NCI-H2029 (cell line): ENCODE results near the gene ZBTB8A.
"Not testable (repeated sequence)": the region's sequence is repeated elsewhere in the genome, so short reads cannot be mapped to it uniquely, and the experiment has no call there.

Source experiments
- DNase-seq: peaks from one replicate; lab custom pipeline; 2025; lab: John Stamatoyannopoulos, UW

ZBTB8A gene

DNA sequence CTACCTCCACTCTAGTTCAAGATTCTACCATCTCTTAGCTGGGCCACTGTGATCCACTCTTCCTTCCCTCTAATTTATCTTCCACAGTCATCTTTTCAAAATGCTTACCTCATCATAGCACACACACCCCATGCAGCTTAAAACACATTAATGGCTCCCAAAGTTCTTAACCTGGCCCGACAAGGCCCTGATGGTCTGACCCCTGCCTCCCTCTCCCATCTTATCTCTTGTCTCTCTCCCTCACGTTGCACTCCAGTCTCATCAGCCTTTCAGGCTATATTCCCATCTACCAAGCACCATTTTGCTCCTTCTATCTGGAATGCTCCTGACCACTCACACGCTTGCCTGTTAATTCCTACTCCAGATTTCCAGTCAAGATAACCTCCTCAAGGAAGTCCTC lies 2.5 kb upstream of the ZBTB8A start:
- no peak for DNase-seq

DNA sequence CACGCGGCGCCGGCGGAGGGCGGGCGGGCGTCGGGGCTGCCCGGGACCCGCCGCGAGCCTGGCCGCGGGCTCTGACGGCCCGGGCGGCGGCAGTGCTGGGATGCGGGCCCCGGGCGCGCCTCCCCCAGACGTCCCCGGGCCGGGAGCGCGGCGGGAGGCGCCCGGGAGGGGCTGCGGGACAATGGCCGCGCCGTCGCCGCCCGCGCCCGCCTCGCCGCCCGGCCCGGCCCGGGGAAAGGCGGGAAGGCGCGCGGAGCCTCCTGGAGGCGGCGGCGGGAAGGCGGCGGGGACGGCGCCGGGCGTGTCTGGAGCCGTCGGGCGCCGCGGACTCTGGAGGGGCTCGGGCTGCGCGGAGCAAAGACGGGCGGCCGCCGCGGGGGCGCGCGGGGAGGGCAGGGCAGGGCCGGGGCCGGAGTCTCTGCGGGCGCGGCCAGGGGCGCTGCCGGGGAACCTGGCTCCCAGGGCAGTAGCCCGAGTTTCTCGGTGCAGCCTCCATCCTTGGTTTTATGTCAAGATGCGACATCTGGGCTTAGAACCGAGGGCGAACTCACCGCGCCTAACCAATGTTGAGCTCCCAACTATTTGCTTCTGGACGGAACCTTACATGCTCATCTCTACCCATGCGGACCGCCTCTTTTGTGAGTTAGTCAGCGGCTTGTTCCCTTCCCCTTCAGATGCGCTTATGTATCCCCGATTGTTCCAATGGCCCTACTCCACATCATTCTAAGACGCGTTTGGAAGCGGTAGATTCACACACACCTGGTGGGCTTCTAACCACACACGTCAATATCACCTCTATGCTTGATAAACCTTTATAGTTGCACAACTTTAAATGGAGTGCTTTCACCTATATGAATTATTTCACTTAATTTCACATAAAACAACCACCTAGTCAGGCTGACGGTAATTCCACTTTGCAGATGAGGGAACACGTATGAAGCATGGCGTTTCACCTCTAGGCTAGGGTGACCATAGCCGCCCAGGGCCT lies 651 bp downstream of the ZBTB8A start:
- no peak for DNase-seq

DNA sequence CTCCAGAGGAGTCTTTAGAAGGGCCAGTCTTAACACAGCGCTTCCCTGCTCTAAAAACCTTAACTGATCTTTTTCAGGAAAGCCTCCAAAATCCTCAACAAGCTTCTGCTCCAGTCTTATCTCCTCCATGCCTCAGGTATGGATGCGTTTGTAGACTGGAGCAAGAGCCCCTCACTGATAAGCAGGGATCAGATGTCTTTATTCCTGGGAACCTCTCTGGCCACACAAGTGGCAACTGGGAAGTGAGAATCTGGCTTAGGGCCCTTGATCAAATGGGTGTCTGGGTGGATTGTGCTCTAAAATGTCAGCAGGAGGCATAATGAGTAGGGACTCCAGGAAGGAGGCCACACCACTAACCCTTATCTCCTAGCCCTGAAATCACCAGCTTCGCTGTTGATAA lies 1.4 kb downstream of the ZBTB8A start:
- no peak for DNase-seq

DNA sequence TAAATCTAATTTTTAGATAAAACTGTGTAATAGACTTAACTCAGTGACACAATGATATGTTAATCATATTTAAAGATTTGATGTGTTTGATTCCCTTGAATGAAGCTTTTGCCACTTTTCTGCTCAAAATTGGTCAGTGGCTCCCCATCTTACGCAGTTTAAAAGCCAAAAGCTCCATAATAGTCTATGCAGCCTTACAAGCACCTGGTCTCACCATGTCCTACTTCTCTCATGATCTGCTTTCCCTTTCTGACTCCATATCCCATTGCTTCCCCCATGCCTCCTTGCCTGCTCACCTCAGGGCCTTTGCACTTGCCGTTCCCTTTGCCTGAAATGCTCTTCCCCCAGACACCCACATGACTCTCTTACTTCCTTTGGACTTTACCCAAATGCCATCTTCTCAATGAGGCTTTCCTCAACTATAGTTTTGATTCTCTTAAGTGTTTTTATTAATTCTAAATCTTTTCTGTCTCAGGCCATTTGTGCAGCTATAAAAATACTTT lies 1.9 kb downstream of the ZBTB8A start:
- DNase-seq: no peak

DNA sequence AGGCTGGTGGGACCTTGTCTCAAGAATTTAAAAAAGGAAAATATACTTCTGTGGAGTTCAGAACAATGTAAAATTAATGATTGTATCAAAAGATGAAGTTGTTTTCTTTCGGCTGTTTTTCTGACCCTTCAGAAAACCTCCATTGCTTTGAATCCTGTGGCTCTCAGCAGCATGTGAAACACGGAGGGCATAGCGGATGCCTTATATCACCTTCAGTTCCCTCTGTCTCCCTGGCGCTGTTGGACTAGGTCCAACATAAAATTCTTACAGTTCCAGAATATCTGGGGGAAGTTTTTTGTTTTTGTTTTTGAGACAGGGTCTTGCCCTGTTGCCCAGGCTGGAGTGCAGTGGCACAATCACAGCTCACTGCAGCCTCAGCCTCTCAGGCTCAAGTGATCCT lies 7.4 kb downstream of the ZBTB8A start:
- no peak for DNase-seq

DNA sequence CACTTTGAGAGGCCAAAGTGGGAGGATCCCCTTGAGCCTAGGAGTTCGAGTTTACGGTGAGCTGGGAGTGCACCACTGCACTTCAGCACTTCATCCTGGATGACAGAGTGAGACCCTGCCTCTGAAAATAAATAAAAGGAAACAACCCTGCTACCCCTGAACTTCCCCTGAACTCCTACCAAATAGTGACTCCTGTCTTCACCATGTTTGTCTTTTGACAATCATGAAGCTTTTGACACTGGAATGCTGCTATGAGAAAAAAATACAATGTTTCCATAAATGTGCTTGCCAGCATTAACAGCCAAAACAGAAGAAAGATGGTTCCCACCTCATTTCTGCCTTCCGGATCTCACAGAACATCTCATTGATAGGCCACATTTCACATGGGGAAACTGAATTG lies 10.4 kb downstream of the ZBTB8A start:
- no peak for DNase-seq

DNA sequence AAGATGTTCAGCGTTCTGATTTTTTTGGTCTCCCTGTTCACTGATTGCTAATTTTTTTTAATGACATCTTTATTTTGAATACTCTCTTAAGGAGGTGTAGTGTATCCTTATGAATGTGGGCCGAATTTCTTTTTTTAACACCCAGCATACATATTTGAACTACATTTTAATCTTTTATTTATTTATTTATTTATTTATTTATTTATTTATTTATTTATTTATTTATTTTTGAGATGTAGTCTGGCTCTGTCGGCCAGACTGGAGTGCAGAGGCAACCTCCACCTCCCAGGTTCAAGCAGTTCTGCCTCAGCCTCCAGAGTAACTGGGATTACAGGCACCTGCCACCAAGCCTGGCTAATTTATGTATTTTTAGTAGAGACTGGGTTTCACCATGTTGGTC lies 15.1 kb downstream of the ZBTB8A start:
- no peak for DNase-seq

DNA sequence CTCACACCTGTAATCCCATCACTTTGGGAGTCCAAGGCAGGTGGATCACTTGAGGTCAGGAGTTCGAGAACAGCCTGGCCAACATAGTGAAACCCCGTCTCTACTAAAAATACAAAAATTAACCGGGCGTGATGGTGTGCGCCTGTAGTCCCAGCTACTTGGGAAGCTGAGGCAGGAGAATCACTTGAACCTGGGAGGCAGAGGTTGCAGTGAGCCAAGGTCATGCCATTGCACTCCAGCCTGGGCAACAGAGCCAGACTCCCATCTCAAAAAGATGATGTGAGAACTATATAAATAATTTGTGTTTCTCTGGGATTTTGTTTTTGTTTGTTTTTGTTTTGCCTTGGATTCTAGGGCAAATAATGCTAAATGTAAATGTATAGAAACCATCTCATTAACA lies 17.8 kb downstream of the ZBTB8A start:
- not testable (repeated sequence) for DNase-seq

DNA sequence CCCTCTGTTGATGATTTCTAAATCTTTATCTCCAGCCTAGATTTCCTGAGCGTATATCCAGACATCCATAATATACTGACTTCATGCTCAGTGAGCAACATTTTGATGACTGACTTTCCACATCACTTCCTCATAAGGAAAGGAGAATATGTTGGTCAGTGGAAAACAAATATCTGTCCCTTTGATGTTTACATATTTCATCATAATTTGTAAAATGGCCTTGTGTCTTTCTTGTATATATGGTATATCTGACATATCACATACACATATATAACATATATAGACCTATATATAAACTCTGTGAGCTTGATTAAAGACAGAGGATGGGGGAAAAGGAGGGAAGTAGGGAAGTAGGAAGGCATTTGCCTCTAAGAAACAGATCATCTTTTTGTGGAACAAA lies 18.6 kb downstream of the ZBTB8A start:
- no peak for DNase-seq

DNA sequence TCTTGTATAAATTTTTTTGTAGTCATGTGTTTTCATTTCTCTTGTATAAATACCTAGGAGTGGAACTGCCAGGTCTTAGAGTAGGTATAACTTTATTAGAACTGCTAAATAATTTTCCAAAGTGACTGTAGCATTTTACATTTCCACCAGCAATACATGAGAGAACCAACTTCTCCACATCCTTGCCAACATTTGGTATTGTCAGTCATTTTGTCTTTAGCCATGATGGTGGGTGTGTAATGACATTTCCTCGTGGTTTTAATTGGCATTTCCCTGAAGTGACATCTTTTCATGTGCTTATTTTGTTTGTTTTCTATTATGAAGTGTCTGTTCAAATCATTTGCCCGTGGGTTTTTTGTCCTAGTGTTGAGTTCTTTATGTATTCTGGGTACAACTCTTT lies 29.7 kb downstream of the ZBTB8A start:
- no peak for DNase-seq

DNA sequence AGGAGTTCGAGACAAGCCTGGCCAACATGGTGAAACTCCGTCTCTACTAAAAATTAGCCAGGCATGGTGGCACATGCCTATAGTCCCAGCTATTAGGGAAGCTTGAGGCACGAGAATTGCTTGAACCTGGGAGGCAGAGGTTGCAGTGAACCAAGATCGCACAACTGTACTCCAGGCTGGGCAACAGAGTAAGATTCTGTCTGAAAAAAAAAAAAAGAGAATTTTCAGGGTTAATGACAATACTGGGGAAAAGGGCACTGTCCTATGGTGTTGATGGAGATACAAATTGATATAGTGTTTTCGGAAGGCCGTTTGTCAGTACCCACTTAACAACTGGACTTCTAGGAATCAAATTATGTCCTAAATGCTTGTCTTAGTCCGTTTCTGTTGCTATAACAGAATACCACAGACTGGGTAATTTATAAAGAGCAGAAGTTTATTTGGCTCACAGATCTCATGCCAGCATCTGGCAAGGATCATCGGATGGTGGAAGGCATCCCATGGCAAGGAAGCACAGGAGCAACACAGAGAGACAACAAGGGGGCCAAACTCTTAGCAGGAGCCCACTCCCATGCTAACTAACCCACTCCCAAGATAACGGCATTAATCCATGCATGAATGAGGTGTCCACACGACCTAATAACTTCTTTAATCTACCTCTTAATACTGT lies 41.3 kb downstream of the ZBTB8A start:
- no peak for DNase-seq

DNA sequence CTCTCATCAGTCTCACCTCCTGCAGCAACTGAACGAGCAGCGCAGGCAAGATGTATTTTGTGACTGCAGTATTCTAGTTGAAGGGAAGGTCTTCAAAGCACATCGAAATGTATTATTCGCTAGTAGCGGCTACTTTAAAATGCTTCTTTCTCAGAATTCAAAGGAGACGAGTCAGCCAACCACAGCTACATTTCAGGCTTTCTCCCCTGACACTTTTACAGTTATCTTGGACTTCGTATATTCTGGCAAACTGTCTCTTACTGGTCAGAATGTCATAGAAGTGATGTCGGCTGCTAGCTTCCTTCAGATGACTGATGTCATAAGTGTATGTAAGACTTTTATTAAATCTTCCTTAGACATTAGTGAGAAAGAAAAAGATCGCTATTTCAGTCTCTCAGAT lies 53.7 kb downstream of the ZBTB8A start:
- DNase-seq: no peak

DNA sequence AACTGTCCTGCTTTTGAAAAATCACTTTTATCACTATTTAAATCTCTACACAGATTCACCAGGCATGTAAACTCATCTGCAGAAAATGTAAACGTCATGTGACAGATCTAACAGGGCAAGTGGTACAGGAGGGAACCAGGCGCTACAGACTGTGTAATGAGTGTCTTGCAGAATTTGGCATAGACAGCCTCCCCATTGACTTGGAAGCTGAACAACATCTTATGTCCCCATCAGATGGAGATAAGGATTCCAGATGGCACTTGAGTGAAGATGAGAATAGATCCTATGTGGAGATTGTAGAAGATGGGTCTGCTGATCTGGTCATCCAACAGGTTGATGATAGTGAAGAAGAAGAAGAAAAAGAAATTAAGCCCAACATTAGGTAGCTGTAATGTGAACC lies 60.8 kb downstream of the ZBTB8A start:
- DNase-seq: no peak

DNA sequence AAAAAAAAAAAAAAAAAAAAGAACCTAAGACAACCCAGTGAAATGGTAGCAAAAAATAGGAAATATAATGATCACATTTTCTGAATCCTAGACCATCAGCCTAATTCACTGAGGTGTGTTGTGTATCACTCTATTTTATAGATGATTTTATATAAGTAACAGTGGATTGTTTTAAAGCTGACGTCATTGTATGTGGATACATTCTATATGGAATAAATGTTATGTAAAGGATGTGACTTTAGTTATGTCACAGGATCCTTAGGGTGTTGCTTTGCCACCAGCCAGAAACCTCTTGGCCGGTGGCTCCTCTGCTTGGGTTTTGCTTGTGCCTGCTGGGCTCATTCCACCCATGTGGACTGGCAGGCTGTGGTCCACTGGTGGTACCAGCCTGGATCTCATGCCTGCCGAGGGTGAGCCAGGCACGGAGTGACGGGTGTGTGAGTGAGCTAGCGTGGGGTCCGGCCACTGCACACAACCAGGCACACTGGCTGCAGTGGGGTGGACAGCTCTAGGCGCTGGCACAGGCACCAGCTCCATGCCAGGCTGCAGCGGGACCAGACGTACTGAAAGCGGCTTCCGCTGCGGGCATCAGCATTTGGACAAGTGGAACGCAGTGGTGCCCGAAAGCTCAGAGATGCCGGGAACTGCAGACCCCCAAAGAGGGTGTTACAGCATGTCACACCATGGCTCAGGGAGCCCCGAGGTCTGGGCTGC lies 66.6 kb downstream of the ZBTB8A start:
- no peak for DNase-seq

DNA sequence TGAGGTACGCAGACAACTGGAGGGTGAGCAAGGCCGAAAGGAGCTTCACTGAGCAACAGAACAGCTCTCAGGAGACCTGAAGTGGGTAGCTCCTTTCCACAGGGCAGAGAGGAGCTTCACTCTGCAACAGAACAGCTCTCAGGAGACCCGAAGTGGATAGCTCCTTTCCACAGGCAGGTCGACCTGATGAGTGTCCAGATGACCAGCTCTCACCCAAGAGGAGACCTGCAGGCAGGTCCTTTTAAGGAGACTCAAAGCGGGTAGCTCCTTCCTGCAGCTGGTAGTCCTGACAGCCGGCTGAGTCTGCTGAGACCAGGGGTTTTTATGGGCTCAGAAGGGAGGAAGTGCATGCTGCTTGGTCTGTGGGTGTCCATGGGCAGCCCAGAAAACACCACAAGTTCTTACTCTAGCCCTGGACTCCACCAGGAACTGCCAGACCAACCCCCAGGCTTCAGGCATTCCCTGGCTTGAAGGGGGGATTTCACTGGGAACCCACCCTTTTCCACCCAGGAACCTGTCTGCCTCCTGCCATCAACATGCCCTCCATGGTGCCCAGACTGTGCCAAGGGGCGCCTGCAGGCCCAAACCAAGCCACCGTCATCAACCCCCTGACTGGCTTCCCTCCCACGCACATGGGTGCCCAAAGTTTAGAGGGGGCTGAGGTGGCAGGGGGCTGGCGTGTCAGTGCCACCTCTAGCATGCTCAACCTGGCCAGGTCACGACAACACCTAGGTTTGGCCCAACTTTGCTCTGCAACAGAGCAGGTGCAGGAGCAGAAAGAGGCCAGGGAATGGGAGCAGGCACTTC lies 67.5 kb downstream of the ZBTB8A start:
- DNase-seq: no peak

DNA sequence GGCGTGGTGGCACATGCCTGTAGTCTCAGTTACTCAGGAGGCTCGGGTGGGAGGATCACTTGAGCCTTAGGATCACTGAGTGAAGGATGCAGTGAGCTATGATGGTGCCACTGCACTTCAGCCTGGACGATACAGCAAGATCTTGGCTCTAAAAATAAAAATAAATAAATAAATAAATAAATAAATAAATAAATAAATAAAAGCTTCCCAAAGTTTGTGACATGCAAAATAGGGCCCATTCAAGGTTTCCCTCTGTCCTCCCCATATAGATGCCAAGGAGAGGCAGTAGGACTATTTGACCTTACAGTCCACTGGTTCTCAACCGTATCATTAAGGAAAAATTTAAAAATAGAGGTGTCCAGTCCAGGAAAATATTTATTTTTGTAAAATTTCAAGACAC lies 70.0 kb downstream of the ZBTB8A start:
- DNase-seq: no peak

DNA sequence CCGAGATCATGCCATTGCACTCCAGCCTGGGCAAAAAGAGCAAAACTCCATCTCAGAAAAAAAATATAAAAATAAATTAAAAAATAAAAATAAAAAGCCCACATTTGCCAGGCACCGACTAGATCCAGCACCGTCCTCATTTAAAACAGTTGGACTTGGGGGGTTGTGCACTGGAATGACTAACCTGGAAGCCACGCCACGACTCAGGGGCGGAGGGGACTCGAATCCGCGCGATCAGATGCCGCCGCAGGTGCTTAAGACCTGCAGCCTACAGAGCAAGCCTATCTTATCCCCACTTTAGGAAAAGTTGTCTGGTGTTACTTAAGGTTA lies 72.6 kb downstream of the ZBTB8A start:
- no peak for DNase-seq

DNA sequence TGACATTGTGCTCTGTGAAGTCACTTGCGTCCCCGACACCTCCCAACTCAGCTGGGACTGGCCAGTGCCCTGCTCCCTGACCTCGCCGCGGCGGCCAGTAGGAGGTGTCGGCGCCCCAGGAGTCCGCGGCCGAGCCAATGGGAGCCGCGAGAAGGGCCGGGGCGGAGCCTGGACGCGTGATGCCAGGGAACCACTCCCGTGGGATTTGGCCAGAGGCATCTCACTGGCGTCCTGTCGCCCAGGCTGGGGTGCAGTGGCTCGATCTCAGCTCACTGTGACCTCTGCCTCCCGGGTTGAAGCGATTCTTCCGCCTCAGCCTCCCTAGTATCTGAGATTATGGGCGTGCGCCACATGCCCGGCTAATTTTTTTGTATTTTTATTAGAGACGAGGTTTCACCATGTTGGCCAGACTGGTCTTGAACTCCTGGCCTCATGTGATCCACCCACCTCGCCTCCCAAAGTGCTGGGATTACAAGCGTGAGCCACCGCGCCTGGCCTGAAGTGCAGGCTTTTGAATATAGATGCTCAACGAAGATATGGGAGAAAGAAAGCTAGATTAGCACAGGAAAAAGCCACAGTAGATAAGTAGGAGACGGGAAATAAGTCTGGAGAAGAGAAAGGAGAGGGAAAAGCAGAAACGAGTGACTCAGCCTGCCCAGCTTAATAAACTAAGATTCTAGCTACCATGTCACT lies 73.1 kb downstream of the ZBTB8A start:
- peak; percentile 65 for DNase-seq

DNA sequence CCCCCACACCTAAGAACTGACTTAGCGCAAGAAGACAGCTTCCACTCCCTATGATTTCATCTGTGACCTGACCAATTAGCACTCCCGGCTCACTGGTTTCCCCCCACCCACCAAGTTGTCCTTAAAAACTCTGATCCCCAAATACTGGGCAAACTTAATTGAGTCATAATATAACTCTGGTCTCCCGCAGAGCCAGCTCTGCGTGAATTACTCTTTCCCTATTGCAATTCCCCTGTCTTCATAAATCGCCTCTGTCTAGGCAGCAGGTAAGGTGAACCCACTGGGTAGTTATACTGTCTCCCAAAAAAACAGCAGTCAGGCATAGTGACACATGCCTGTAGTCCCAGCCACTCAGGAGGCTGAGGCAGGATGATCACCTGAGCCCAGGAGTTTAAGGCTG lies 74.2 kb downstream of the ZBTB8A start:
- no peak for DNase-seq

DNA sequence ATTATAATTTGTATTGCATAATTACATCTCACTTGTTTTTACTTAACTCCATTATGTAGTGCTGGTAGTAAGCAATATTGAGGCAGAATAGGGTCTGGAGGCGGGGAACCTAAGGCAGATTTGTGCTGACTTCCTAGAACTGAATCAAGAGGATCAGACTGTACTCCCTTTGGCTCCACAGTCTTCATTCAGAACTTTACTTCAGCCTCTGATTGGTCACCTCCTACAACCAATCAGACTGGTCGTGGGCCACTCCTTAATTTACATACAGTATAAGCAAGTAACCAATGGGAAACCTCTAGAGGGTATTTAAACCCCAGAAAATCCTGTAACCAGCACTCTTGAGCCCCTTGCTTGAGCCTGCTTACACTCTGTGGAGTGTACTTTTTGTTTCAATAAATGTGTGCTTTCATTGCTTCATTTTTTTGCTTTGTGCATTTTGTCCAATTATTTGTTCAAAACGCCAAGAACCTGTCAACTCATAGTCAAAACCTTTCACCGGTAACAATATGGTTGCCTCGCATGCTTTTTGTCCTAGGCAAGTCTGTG lies 79.5 kb downstream of the ZBTB8A start:
- DNase-seq: no peak
